ENCODE results near the gene C15orf39.

GRCh38 chr15:75161917-75162414 lies 39.7 kb upstream of the C15orf39 start:
- TF ChIP-seq CTCF (IDR thresholded peaks at IDR 0.05) (no peak), POLR2A (IDR thresholded peaks at IDR 0.05) (no peak)
